ENCODE measurements around the gene IGFBP3.

The IGFBP3 gene

GRCh38 chr7:45921699-45922519, 837 bp upstream of the IGFBP3 start:
- peak; percentile 80 for DNase-seq

- DNase-seq: no peak
Observed at GRCh38 chr7:45921381-45921698, 268 bp upstream of the IGFBP3 start.

GRCh38 chr7:45919993-45920459, 1.0 kb downstream of the IGFBP3 start:
- no peak for DNase-seq

GRCh38 chr7:45919231-45919784, 1.8 kb downstream of the IGFBP3 start:
- peak; percentile 79 for DNase-seq

- DNase-seq: no peak
Observed at GRCh38 chr7:45918556-45918955, 2.5 kb downstream of the IGFBP3 start.

GRCh38 chr7:45917658-45918057, 3.4 kb downstream of the IGFBP3 start:
- peak; percentile 83 for DNase-seq

GRCh38 chr7:45917064-45917463, 4.0 kb downstream of the IGFBP3 start:
- DNase-seq: no peak

GRCh38 chr7:45915606-45916005, 5.5 kb downstream of the IGFBP3 start:
- no peak for DNase-seq

GRCh38 chr7:45914911-45915310, 6.2 kb downstream of the IGFBP3 start:
- DNase-seq: no peak

GRCh38 chr7:45912972-45913371, 8.1 kb downstream of the IGFBP3 start:
- no peak for DNase-seq

GRCh38 chr7:45911311-45911710, 9.8 kb downstream of the IGFBP3 start:
- DNase-seq: no peak

GRCh38 chr7:45910855-45911254, 10.2 kb downstream of the IGFBP3 start:
- DNase-seq: no peak

GRCh38 chr7:45909561-45909960, 11.5 kb downstream of the IGFBP3 start:
- no peak for DNase-seq

- no peak for DNase-seq
Observed at GRCh38 chr7:45902820-45903219, 18.3 kb downstream of the IGFBP3 start.

- no peak for DNase-seq
Observed at GRCh38 chr7:45901566-45901965, 19.5 kb downstream of the IGFBP3 start.

GRCh38 chr7:45898222-45898621, 22.9 kb downstream of the IGFBP3 start:
- no peak for DNase-seq

GRCh38 chr7:45897042-45897690, 23.9 kb downstream of the IGFBP3 start:
- DNase-seq: no peak

GRCh38 chr7:45894665-45895062, 26.4 kb downstream of the IGFBP3 start:
- DNase-seq: no peak

- DNase-seq: no peak
Observed at GRCh38 chr7:45893996-45894664, 26.9 kb downstream of the IGFBP3 start.

GRCh38 chr7:45893374-45893995, 27.6 kb downstream of the IGFBP3 start:
- DNase-seq: no peak

GRCh38 chr7:45892407-45893035, 28.6 kb downstream of the IGFBP3 start:
- no peak for DNase-seq
